ENCODE results near the gene CDH8.

DNA sequence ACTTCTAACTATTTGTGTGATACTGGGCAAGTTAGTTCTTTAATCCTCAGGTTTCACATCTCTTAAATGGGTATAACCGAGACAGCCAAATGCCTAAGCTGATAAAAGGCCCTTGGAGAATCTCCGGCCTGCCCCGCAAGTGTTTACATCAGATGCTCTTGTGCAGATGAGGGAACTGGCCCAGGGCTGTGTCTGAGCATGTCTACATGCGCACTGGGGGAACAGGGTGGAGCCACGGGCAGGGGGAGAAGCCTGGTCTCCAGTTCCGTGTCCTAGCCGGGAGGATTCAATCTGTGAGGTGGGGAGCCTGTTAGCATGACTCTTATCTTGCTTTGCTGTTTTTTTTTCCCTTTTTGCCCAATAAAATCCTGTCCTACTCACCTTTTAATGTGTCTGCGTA, 222.9 kb downstream of the CDH8 start:
- TF ChIP-seq, protein P1, sequence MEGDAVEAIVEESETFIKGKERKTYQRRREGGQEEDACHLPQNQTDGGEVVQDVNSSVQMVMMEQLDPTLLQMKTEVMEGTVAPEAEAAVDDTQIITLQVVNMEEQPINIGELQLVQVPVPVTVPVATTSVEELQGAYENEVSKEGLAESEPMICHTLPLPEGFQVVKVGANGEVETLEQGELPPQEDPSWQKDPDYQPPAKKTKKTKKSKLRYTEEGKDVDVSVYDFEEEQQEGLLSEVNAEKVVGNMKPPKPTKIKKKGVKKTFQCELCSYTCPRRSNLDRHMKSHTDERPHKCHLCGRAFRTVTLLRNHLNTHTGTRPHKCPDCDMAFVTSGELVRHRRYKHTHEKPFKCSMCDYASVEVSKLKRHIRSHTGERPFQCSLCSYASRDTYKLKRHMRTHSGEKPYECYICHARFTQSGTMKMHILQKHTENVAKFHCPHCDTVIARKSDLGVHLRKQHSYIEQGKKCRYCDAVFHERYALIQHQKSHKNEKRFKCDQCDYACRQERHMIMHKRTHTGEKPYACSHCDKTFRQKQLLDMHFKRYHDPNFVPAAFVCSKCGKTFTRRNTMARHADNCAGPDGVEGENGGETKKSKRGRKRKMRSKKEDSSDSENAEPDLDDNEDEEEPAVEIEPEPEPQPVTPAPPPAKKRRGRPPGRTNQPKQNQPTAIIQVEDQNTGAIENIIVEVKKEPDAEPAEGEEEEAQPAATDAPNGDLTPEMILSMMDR (IDR thresholded peaks at IDR 0.05): no peak
- TF ChIP-seq POLR2A (IDR thresholded peaks at IDR 0.05): no peak

Measured in body of pancreas (tissue), 4 donors.